ENCODE results near the gene ZNF454. TPM values are rescaled to one million over a fixed set of nuclear protein-coding genes. Genes with fewer than 3 reads are reported as not detected.
A peak's percentile ranks its signal among the peaks of the same experiment; 100 is the strongest.

Gene ZNF454
- total RNA-seq, 2 donors from 2014 or later: 0.21 TPM; not detected in 1

- Mint-ChIP-seq H3K27ac (no peak overlapping the region), H3K27me3 (ENCODE audit: low read depth) (no peaks in the 10 kb centered on the region), H3K36me3 (ENCODE audit: insufficient read depth in 2 of 2) (peaks cover 0 to 7% of the 10 kb centered on the region in 2 donors), H3K4me3 (no peak overlapping the region), H3K9me3 (peaks cover 4 to 16% of the 10 kb centered on the region in 2 donors), H3K4me1 (ENCODE audit: low read depth) (no peaks in the 10 kb centered on the region)
- DNase-seq (no peak), ATAC-seq (replicated peaks in 1 of 2) (no peak)
These were observed 45.4 kb downstream of the ZNF454 start for GRCh38 chr5:178986326-178986960.

- ATAC-seq (replicated peaks in 1 of 2) (no peak), DNase-seq (no peak)
- Mint-ChIP-seq H3K27ac (no peak overlapping the region), H3K36me3 (ENCODE audit: insufficient read depth in 2 of 2) (peaks cover 0 to 3% of the 10 kb centered on the region in 2 donors), H3K9me3 (peaks cover 2 to 11% of the 10 kb centered on the region in 2 donors), H3K4me3 (no peak overlapping the region), H3K4me1 (ENCODE audit: low read depth) (no peaks in the 10 kb centered on the region), H3K27me3 (ENCODE audit: low read depth) (peaks cover 15% of the 10 kb centered on the region)
These were observed 47.6 kb downstream of the ZNF454 start for GRCh38 chr5:178988436-178989220.

DNA sequence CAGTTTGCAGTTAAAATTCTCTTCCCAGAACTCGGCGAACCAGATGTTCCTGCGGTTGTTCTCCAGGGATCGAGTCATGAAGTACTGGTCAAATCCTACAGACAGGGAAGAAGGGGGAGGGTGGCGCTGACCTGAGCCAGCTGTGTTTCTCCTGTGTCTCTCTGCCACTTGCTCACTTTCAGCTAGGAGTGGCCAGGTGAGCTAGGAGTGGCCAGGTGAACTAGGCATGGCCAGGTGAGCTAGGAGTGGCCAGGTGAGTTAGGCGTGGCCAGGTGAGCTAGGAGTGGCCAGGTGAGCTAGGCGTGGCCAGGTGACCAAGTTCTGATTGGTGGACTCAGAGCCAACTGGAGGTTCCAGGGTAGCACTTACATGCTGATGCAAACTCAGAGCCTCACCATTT lies 48.3 kb downstream of the ZNF454 start:
- Mint-ChIP-seq H3K9me3 (peaks cover 2 to 11% of the 10 kb centered on the region in 2 donors), H3K36me3 (ENCODE audit: insufficient read depth in 2 of 2) (peaks cover 0 to 2% of the 10 kb centered on the region in 2 donors), H3K27ac (no peak overlapping the region), H3K4me1 (ENCODE audit: low read depth) (no peaks in the 10 kb centered on the region), H3K4me3 (no peak overlapping the region), H3K27me3 (ENCODE audit: low read depth) (peaks cover 21% of the 10 kb centered on the region)
- ATAC-seq (replicated peaks in 1 of 2) (no peak), DNase-seq (no peak)

DNA sequence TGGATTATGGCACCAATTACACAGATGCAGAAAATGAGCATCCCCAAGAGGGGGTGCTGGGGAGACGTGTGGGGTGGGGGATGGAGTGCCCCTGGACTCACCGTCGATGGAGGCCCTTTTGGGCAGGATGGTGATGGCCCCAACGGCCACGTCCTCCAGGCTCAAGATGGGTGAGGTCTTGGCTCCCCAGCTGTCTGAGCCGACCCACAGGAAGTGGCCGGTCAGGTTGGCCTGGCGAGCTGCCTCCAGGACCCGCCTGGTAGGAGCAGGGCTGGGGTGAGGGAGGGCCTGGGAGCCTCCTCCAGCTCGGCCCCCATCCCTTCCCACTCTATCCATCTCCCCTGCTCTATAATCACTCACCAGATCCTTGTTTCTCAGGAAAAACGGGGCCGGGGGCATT lies 49.5 kb downstream of the ZNF454 start:
- DNase-seq (no peak), ATAC-seq (replicated peaks in 1 of 2) (no peak)
- H3K9me3 Mint-ChIP-seq: peaks cover 2 to 11% of the 10 kb centered on the region in 2 donors
- no peaks in the 10 kb centered on the region for H3K4me1 Mint-ChIP-seq (ENCODE audit: low read depth)
- peaks cover 26% of the 10 kb centered on the region for H3K27me3 Mint-ChIP-seq (ENCODE audit: low read depth)
- no peak overlapping the region for H3K27ac Mint-ChIP-seq
- H3K36me3 Mint-ChIP-seq (ENCODE audit: insufficient read depth in 2 of 2): peaks cover 0 to 2% of the 10 kb centered on the region in 2 donors
- no peak overlapping the region for H3K4me3 Mint-ChIP-seq

DNA sequence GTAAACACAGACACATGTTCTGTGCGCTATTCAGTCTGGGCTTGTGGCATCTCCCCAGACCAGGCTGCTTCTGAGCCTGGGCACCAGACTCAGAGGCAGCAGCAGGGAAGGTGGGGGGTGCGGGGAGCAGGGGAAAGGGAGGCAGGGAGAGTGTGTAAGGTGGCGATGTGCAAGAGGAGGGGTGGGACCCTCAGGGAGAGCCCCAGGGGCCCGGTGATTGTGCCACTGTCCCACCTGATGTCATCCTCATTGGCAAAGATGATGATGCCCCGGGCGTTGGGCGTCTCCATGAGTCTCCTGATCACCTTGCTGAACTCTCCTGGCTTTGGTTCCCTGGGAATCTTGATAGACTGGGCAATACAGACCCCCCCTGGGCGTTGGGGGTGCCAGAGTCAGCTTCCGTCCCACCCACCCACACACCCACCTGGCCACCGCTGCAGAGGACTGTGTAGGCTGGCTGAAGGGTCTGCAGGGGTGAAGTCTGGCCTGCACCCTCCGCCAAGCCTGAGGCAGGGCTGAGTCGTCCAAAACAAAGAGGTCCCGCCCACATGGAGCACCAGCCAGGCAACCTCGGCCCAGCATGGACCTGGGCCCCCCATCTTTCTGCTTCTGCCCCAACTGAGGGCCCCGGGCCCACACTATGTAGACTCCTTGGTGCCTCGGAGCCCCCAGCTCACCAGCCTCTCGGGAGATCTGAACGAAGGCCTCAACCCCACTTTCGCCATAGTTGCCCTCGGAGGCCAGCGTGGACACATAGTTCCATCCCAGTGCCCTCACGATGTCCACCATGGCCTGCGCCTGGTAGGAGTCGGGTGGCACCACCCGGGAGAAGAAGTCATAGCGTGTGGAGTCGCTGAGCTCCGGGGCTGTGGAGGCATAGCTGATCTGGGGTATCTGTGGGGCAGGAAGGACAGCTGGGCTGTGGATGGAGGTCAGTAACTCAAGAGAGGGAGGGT lies 50.5 kb downstream of the ZNF454 start:
- Mint-ChIP-seq H3K27me3 (ENCODE audit: low read depth) (peaks cover 34% of the 10 kb centered on the region), H3K36me3 (ENCODE audit: insufficient read depth in 2 of 2) (peaks cover 0 to 2% of the 10 kb centered on the region in 2 donors), H3K27ac (no peak overlapping the region), H3K4me3 (no peak overlapping the region), H3K4me1 (ENCODE audit: low read depth) (no peaks in the 10 kb centered on the region), H3K9me3 (peaks cover 2 to 11% of the 10 kb centered on the region in 2 donors)
- DNase-seq (no peak), ATAC-seq (replicated peaks in 1 of 2) (no peak)

DNA sequence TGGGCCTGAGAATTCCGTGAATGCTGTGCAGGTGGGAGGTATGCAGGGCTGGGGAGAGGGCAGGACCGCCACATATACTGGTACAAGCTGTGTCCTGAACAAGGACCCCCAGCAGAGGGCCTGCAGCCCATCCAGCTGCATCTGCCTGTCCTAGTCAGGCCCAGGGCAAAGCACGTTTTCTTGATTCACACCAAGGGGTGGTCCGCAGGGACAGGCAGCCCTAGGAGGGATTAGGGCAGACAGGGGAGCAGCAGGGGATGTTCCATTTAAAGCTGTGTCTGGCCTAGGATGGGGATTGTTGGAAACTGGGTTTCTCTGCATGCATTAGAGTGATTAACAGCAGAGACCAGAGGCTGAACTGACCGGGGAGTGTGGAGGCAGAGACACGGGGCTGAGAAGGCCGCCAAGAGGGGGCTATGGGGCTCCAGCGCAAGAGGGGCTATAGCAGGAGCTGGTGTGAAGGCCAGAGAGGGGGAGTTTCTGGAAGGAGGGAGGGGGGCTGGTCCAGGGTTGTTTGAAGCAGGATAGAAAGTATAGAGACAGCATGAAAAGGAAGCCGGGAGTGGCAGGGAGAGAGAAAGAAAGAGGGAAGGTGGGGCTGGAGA lies 51.4 kb downstream of the ZNF454 start:
- H3K9me3 Mint-ChIP-seq: peaks cover under 1 to 9% of the 10 kb centered on the region in 2 donors
- DNase-seq: no peak
- H3K27ac Mint-ChIP-seq: no peak overlapping the region
- no peak overlapping the region for H3K4me3 Mint-ChIP-seq
- peaks cover 41% of the 10 kb centered on the region for H3K27me3 Mint-ChIP-seq (ENCODE audit: low read depth)
- H3K36me3 Mint-ChIP-seq (ENCODE audit: insufficient read depth in 2 of 2): peaks cover 0 to 2% of the 10 kb centered on the region in 2 donors
- no peak for ATAC-seq (replicated peaks in 1 of 2)
- H3K4me1 Mint-ChIP-seq (ENCODE audit: low read depth): no peaks in the 10 kb centered on the region

- ATAC-seq (replicated peaks in 1 of 2) (no peak), DNase-seq (no peak)
- Mint-ChIP-seq H3K27ac (no peak overlapping the region), H3K4me1 (ENCODE audit: low read depth) (no peaks in the 10 kb centered on the region), H3K27me3 (ENCODE audit: low read depth) (peaks cover 41% of the 10 kb centered on the region), H3K9me3 (peaks cover 0 to 5% of the 10 kb centered on the region in 2 donors), H3K36me3 (ENCODE audit: insufficient read depth in 2 of 2) (peaks cover 0 to 2% of the 10 kb centered on the region in 2 donors), H3K4me3 (peak overlapping the region in 1 of 2 donors; percentile 40)
These were observed 52.3 kb downstream of the ZNF454 start for GRCh38 chr5:178993236-178993765.

DNA sequence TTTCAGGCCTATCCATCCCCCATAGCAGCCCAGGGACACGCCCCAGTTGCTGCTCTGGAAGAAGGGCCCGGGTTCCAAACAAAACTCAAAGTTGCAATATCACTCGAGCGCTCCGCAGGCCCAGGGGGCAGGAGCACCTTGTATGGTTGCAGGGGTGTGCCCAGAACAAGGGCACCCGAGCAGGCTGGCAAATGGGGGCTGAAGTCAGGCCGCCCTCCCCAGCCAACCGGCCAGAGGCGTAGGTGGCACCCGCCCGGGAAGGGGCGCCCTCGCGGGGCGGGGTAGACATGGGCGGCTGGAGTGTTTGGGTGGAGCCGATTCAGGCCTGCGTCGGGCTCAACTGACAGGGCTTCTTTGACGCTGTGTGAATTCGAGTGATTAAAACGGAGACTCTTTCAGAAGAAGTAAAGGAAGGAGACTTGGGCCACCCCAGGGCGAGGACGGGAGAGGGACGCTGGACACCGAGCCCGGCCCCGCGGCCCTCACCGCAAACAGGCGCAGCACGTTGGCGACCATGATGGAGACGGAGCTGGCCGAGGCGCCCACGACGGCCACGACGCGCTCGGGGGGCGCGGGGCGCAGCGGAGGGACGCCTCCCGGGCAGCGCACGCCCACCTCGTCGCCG lies 53.1 kb downstream of the ZNF454 start:
- Mint-ChIP-seq H3K4me3 (no peak overlapping the region), H3K27ac (no peak overlapping the region), H3K27me3 (ENCODE audit: low read depth) (peaks cover 41% of the 10 kb centered on the region), H3K36me3 (ENCODE audit: insufficient read depth in 2 of 2) (peaks cover 0 to 2% of the 10 kb centered on the region in 2 donors), H3K9me3 (peaks cover 0 to 8% of the 10 kb centered on the region in 2 donors), H3K4me1 (ENCODE audit: low read depth) (no peaks in the 10 kb centered on the region)
- ATAC-seq (replicated peaks in 1 of 2) (no peak), DNase-seq (no peak)

DNA sequence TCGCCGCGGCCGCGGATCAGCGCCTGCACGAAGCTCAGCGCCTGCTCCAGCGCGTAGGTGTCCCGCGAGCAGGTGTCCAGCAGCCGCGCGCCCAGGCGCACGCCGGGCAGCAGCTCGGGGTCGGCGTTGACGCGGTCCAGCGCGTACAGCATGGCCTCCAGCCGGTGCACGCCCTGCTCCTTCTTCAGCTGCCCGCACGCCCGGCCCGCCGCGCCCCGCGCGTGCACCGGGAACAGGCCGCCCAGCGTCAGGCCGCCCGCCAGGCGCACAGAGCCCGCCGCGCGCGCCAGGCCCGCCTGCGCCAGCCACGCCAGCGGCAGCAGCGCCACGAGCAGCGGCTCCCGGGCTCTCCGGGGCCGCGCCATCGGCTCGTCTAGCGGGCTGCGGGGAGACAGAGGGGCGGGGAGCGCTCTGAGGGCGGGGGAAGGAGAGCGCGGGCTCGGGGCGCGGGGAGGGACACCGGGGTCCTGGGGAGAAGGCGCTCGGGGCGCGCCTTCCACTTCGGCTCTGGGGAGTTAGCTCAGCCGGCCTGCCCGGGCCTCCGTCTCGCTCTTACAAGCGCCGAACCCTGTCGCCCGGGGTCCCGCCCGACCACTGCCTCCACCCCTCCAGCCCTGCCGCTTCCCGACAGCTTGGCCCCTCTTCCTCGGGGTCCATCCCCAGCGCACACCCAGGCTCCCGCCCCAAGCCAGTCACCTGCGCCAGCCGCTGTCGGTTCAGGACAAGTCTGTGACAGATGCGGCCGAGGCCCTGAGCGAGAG lies 53.8 kb downstream of the ZNF454 start, which contains the start of gene GRM6:
TSS of gene GRM6 (minus strand) at position 741 of the 761 bp plus-strand sequence. CDS start at position 365, 376 bp downstream.
- DNase-seq (no peak), ATAC-seq (replicated peaks in 1 of 2) (no peak)
- Mint-ChIP-seq H3K27me3 (ENCODE audit: low read depth) (peaks cover 41% of the 10 kb centered on the region), H3K27ac (no peak within 1 kb of the TSS), H3K4me1 (ENCODE audit: low read depth) (no peaks in the 10 kb centered on the region), H3K4me3 (peak within 1 kb of the TSS in 1 of 2 donors; percentile 5), H3K9me3 (peaks cover 0 to 2% of the 10 kb centered on the region in 2 donors), H3K36me3 (ENCODE audit: insufficient read depth in 2 of 2) (peaks cover 0 to 2% of the 10 kb centered on the region in 2 donors)

DNA sequence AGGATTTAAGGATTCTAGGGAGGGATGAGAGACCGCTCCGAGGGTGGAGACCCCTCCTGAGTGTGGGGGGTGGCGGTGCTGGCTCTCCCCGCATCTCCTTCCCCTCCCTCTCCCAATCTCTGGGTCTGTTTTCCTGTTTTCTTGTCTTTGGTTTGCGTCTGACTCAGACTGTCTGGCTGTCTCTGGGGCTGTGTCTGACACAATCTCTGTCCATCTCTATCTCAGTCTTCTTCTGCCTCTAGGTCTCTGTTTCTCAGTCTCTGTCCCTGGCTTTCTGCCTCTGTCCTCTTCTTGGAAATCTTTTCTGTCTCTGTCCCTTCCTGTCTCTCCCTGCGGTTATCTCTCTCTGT lies 54.3 kb downstream of the ZNF454 start:
- DNase-seq: no peak
- H3K27ac Mint-ChIP-seq: no peak overlapping the region
- no peak for ATAC-seq (replicated peaks in 1 of 2)
- peaks cover 0 to 2% of the 10 kb centered on the region in 2 donors for H3K9me3 Mint-ChIP-seq
- no peaks in the 10 kb centered on the region for H3K4me1 Mint-ChIP-seq (ENCODE audit: low read depth)
- peaks cover 0 to 2% of the 10 kb centered on the region in 2 donors for H3K36me3 Mint-ChIP-seq (ENCODE audit: insufficient read depth in 2 of 2)
- peaks cover 41% of the 10 kb centered on the region for H3K27me3 Mint-ChIP-seq (ENCODE audit: low read depth)
- H3K4me3 Mint-ChIP-seq: peak overlapping the region in 1 of 2 donors; percentile 5

DNA sequence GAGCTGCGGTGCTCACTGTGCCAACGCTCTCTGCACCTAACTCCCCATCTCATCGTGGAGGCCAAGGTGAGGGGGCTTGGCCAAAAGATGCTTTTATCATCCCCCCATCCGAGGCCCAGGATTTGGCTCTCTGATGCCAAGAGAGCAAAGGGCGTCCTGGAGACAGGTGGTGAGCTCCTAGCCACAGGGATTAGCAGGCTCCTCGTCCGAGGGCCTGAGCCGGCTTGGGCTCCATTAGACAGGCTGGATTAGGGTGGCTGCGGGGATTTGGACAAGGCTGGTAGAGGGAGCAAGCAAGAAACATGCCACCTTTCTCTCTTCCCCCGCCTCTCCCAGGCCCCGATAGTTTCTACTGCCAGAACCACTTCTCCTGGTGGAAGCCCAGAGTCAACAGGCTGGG lies 55.2 kb downstream of the ZNF454 start:
- no peaks in the 10 kb centered on the region for H3K4me1 Mint-ChIP-seq (ENCODE audit: low read depth)
- H3K27me3 Mint-ChIP-seq (ENCODE audit: low read depth): peaks cover 41% of the 10 kb centered on the region
- H3K27ac Mint-ChIP-seq: no peak overlapping the region
- no peak overlapping the region for H3K4me3 Mint-ChIP-seq
- peaks cover 0 to 2% of the 10 kb centered on the region in 2 donors for H3K36me3 Mint-ChIP-seq (ENCODE audit: insufficient read depth in 2 of 2)
- H3K9me3 Mint-ChIP-seq: peaks cover 0 to 2% of the 10 kb centered on the region in 2 donors
- no peak for ATAC-seq (replicated peaks in 1 of 2)
- no peak for DNase-seq

All from activated T-cell treated with anti-CD3 and anti-CD28 coated beads, Interleukin-2, amount 50 U/mL, for 72 hours (primary cell).